Breast epithelium (tissue), 4 donors: Measurements from ENCODE around the gene CLIP1. TPM values are rescaled to one million over a fixed set of nuclear protein-coding genes. Genes with fewer than 3 reads are reported as not detected.
"Not testable (repeated sequence)": the region's sequence is repeated elsewhere in the genome, so short reads cannot be mapped to it uniquely, and the experiment has no call there.

ENCODE experiments used
- DNase-seq, 2 donors: peaks; one replicate each; pipeline ENCODE4 v3.0.0-alpha.2; 2019; ENCODE audit warnings: low spot score in 2 of 2
- H3K27ac ChIP-seq, 2 donors: fragments of 200-600 bp; sonication (generic) in 1 of 2; one replicate each; pipeline ENCODE4 v1.5.1; 2016 to 2019; ENCODE audit warnings: mild to moderate bottlenecking in 1 of 2
- H3K27me3 ChIP-seq, 2 donors: fragments of 200-600 bp; sonication (generic) in 1 of 2; one replicate each; pipeline versions ENCODE4 v1.5.1 to v1.6.0; 2017 to 2019; ENCODE audit warnings: control low read depth in 1 of 2, mild to moderate bottlenecking in 1 of 2
- H3K36me3 ChIP-seq: fragments of 200-600 bp; one replicate; pipeline ENCODE4 v1.5.1; 2019
- H3K4me1 ChIP-seq, 2 donors: fragments of 200-600 bp; sonication (generic); one replicate each; pipeline ENCODE4 v1.5.1; 2016 to 2019; ENCODE audit warnings: control low read depth in 1 of 2
- H3K4me3 ChIP-seq, 3 donors: fragments of 200-600 bp; sonication (generic); 1 replicate in 2 of 3; 2 replicates in 1 of 3; pipeline ENCODE4 v1.5.1; 2016 to 2019; ENCODE audit warnings: mild to moderate bottlenecking in 3 of 3, moderate library complexity in 2 of 3
- H3K9me3 ChIP-seq, 2 donors: fragments of 200-600 bp; sonication (generic) in 1 of 2; one replicate each; pipeline ENCODE4 v1.5.1; 2016 to 2019; ENCODE audit warnings: control low read depth in 1 of 2
- CTCF ChIP-seq, 3 donors: fragments of 450-650 bp; IDR thresholded peaks; one replicate each; pipeline ENCODE4 v1.5.1; 2016 to 2017; ENCODE audit warnings: antibody characterized with exemption in 3 of 3, mild to moderate bottlenecking in 3 of 3, moderate library complexity in 3 of 3
- POLR2A ChIP-seq: fragments of 450-650 bp; IDR thresholded peaks from one replicate; pipeline ENCODE4 v1.6.1; 2016; ENCODE audit warnings: antibody characterized with exemption, mild to moderate bottlenecking, moderate library complexity
- POLR2AphosphoS5 ChIP-seq, 3 donors: sonication (generic); formaldehyde crosslinking; IDR thresholded peaks; one replicate each; pipeline ENCODE4 v1.6.1; 2017; ENCODE audit warnings: antibody characterized with exemption in 3 of 3
- intact Hi-C: fragments of 100-400 bp; cut with DNase I; formaldehyde crosslinking; loops from one replicate; pipeline ENCODE4 v1.15.1; 2023; ENCODE audit warnings: low total_unique reads
- total RNA-seq, 3 donors: library from RNA; depleted of rRNA; stranded (reverse); fragments of >200 nt; gene quantifications; one replicate each; pipeline ENCODE4 v1.1.0, GENCODE V29; 2016

Gene CLIP1
- total RNA-seq, 3 donors from 2014 or later, result 86.9 to 126 (median 108) TPM

DNA sequence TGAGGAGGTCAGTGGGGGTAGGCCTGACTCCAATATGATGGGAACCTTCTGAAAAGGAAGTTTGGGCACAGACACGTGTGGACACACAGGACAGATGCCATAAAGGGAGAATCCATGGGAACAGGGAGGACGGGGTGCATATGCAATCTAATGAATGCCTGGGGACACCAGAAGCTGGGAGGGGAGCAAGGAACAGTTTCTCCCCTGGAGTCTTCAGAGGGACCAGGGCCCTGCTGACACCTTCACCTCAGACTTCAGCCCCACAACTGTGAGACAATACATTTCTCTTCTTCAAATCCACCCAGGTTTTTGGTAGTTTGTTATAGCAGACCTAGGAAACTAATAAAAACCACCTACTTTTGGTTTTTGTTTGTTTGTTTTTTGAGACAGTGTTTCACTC, 35.2 kb upstream of the CLIP1 start:
- intact Hi-C loops, result no loop called here
- TF ChIP-seq POLR2AphosphoS5 (IDR thresholded peaks at IDR 0.05), result no peak
- no peak for TF ChIP-seq POLR2A
- no peak for TF ChIP-seq CTCF (IDR thresholded peaks at IDR 0.05)
- Histone ChIP-seq H3K4me1 (no peaks in the 10 kb centered on the region), H3K27me3 (no peaks in the 10 kb centered on the region), H3K9me3 (no peaks in the 10 kb centered on the region), H3K36me3 (no peaks in the 10 kb centered on the region), H3K4me3 (no peak overlapping the region), H3K27ac (no peak overlapping the region)
- no peak for DNase-seq

- Histone ChIP-seq H3K9me3 (no peaks in the 10 kb centered on the region), H3K36me3 (no peaks in the 10 kb centered on the region), H3K4me3 (no peak overlapping the region), H3K27me3 (no peaks in the 10 kb centered on the region), H3K27ac (no peak overlapping the region), H3K4me1 (no peaks in the 10 kb centered on the region)
- TF ChIP-seq POLR2A, result no peak
- TF ChIP-seq CTCF (IDR thresholded peaks at IDR 0.05), result no peak
- TF ChIP-seq POLR2AphosphoS5 (IDR thresholded peaks at IDR 0.05), result no peak
- no peak for DNase-seq
- intact Hi-C loops, result no loop called here
Measured at GRCh38 chr12:122454739-122455138, 32.3 kb upstream of the CLIP1 start.

- Histone ChIP-seq H3K27me3 (no peaks in the 10 kb centered on the region), H3K9me3 (no peaks in the 10 kb centered on the region), H3K27ac (no peak overlapping the region), H3K4me1 (no peaks in the 10 kb centered on the region), H3K36me3 (no peaks in the 10 kb centered on the region), H3K4me3 (no peak overlapping the region)
- TF ChIP-seq POLR2A, result no peak
- no peak for TF ChIP-seq POLR2AphosphoS5 (IDR thresholded peaks at IDR 0.05)
- no peak for TF ChIP-seq CTCF (IDR thresholded peaks at IDR 0.05)
- intact Hi-C loops, result no loop called here
- DNase-seq, result no peak
Measured at GRCh38 chr12:122454250-122454721, 31.8 kb upstream of the CLIP1 start.

- H3K36me3 ChIP-seq, result no peaks in the 10 kb centered on the region
- H3K4me1 ChIP-seq, result no peaks in the 10 kb centered on the region
- H3K27me3 ChIP-seq, result no peaks in the 10 kb centered on the region
- H3K4me3 ChIP-seq, result no peak overlapping the region
- no peak for DNase-seq
- H3K27ac ChIP-seq, result no peak overlapping the region
- H3K9me3 ChIP-seq, result no peaks in the 10 kb centered on the region
- intact Hi-C loops, result no loop called here
- TF ChIP-seq POLR2AphosphoS5 (IDR thresholded peaks at IDR 0.05) (no peak), POLR2A (no peak), CTCF (IDR thresholded peaks at IDR 0.05) (no peak)
Measured at GRCh38 chr12:122452701-122453285, 30.3 kb upstream of the CLIP1 start.

- H3K27me3 ChIP-seq, result no peaks in the 10 kb centered on the region
- no peak for DNase-seq
- TF ChIP-seq CTCF (IDR thresholded peaks at IDR 0.05) (no peak), POLR2A (no peak), POLR2AphosphoS5 (IDR thresholded peaks at IDR 0.05) (no peak)
- H3K4me1 ChIP-seq, result no peaks in the 10 kb centered on the region
- H3K9me3 ChIP-seq, result no peaks in the 10 kb centered on the region
- no peak overlapping the region for H3K4me3 ChIP-seq
- intact Hi-C loops, result no loop called here
- no peaks in the 10 kb centered on the region for H3K36me3 ChIP-seq
- H3K27ac ChIP-seq, result no peak overlapping the region
Measured at GRCh38 chr12:122449317-122449716, 26.8 kb upstream of the CLIP1 start.

DNA sequence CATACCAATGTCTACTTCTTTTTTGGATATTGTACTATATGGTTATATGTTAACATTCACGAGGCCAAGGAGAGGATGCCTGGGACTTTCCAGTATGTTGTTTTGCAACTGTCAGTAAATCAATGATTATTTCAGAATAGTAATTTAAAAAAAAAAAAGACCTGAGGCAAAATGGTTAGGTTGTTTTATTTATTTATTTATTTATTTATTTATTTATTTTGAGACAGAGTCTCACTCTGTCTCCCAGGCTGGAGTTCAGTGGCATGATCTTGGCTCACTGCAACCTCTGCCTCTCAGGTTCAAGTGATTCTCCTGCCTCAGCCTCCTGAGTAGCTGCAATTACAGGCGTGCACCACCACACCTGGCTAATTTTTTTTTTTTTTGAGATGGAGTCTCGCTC, 25.4 kb upstream of the CLIP1 start:
- H3K27ac ChIP-seq, intact Hi-C loops, DNase-seq, H3K4me3 ChIP-seq, H3K36me3 ChIP-seq, H3K27me3 ChIP-seq, H3K9me3 ChIP-seq, H3K4me1 ChIP-seq: not testable (repeated sequence)

DNA sequence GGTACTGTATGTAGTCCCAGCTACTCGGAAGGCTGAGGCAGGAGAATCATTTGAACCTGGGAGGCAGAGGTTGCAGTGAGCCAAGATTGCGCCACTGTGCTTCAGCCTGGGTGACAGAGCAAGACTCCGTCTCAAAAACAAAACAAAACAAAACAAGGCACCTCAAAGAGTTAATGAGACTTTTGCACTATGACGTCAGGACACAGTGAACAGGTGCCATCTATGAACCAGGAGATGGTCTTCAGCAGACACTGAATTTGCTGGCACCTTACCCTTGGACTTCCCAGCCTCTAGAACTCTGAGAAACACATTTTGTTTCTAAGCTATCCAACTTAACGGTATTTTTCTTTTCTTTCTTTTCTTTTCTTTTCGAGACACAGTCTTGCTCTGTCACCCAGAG, 23.9 kb upstream of the CLIP1 start:
- H3K27ac ChIP-seq, H3K36me3 ChIP-seq, H3K27me3 ChIP-seq, H3K4me1 ChIP-seq, DNase-seq, intact Hi-C loops, H3K4me3 ChIP-seq, H3K9me3 ChIP-seq: not testable (repeated sequence)

- H3K9me3 ChIP-seq, DNase-seq, H3K27ac ChIP-seq, H3K4me1 ChIP-seq, intact Hi-C loops, H3K36me3 ChIP-seq, H3K4me3 ChIP-seq, H3K27me3 ChIP-seq: not testable (repeated sequence)
Measured at GRCh38 chr12:122444071-122444470, 21.6 kb upstream of the CLIP1 start.
